ENCODE measurements around the gene QRICH1.

QRICH1 gene

DNA sequence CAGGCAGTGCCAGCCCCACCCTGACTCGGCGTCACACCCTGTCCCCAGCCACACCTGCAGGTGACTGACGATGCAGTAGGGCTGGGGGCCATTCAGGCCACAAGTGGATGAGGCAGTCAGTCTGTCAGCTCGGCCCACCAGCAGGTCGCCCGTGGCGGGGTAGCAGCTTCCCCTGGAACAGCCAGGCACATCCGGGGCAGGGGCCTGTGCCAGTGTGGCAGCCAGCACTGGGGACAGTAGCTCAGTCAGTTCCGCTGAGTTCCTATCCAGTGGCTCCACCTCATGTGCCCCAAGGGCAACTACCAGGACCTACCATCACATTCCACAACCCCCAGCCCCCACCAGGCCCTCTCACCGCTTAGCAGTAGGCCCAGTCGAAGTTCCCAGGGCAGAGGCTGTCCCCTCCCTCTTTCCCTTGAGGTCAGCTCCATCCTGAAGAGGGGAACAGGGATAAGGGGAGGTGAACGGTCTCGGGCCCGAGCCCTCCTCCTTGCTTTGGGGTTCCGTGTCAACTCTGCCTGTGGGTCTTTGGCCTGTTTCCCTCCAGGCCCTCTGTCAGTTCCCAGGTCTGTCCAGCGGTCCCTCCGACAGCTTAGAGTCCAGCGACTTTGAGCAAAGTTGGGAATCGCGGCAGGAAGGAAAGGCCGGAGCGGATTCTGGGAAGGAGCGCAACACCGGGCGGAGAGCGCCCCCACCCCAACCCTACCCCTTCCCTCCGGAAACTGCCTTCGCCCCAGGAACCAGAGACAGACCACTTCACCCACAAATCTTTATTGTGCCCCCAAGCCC, 38.8 kb upstream of the QRICH1 start, which contains the start of gene LAMB2:
Gene LAMB2 (minus strand): TSS at position 614 of the 789 bp plus-strand sequence. CDS start 183 bp downstream, at position 431.
- TF ChIP-seq FOXP2 (optimal IDR thresholded peaks at IDR 0.05; ENCODE audit: borderline replicate concordance, extremely low read depth, extremely low read length, insufficient read depth) (peak; percentile 24), SIN3A (IDR thresholded peaks at IDR 0.05; ENCODE audit: borderline replicate concordance, insufficient read depth, low read length) (no peak), POLR2AphosphoS5 (IDR thresholded peaks at IDR 0.05; ENCODE audit: low read depth, low read length) (0 out of 2 replicates have a peak, but pooled peaks have one; percentile 51)

DNA sequence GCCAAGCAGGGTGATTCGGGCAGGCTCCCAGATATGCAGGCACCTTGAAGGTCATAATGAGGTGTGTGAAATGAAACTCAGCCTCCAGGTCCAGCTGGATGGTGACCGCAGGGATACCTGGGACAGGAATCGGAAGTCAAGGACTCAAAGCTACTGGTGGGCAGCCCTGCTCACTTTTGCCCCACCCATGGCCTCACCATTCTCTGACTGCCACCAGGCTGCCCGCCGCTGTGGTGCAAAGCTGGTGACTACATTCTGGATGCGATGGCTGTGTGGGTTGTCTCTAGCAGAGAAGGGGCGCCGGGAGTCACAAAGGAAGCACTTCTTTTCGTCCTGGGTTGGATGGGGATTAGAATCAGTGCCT, 38.2 kb upstream of the QRICH1 start:
- TF ChIP-seq TAF1 (IDR thresholded peaks at IDR 0.05; ENCODE audit: borderline replicate concordance, insufficient read depth, low read length) (no peak), SIN3A (IDR thresholded peaks at IDR 0.05; ENCODE audit: borderline replicate concordance, insufficient read depth, low read length) (no peak), POLR2AphosphoS5 (IDR thresholded peaks at IDR 0.05; ENCODE audit: low read depth, low read length) (no peak), FOXP2 (optimal IDR thresholded peaks at IDR 0.05; ENCODE audit: borderline replicate concordance, extremely low read depth, extremely low read length, insufficient read depth) (no peak)
- TF ChIP-seq, protein P1, sequence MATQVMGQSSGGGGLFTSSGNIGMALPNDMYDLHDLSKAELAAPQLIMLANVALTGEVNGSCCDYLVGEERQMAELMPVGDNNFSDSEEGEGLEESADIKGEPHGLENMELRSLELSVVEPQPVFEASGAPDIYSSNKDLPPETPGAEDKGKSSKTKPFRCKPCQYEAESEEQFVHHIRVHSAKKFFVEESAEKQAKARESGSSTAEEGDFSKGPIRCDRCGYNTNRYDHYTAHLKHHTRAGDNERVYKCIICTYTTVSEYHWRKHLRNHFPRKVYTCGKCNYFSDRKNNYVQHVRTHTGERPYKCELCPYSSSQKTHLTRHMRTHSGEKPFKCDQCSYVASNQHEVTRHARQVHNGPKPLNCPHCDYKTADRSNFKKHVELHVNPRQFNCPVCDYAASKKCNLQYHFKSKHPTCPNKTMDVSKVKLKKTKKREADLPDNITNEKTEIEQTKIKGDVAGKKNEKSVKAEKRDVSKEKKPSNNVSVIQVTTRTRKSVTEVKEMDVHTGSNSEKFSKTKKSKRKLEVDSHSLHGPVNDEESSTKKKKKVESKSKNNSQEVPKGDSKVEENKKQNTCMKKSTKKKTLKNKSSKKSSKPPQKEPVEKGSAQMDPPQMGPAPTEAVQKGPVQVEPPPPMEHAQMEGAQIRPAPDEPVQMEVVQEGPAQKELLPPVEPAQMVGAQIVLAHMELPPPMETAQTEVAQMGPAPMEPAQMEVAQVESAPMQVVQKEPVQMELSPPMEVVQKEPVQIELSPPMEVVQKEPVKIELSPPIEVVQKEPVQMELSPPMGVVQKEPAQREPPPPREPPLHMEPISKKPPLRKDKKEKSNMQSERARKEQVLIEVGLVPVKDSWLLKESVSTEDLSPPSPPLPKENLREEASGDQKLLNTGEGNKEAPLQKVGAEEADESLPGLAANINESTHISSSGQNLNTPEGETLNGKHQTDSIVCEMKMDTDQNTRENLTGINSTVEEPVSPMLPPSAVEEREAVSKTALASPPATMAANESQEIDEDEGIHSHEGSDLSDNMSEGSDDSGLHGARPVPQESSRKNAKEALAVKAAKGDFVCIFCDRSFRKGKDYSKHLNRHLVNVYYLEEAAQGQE (IDR thresholded peaks at IDR 0.05; ENCODE audit: insufficient read depth in 1 of 2, low read depth in 2 of 2, low read length in 2 of 2): no peak

- no peak for TF ChIP-seq SIN3A (IDR thresholded peaks at IDR 0.05; ENCODE audit: borderline replicate concordance, insufficient read depth, low read length)
- TF ChIP-seq FOXP2 (optimal IDR thresholded peaks at IDR 0.05; ENCODE audit: borderline replicate concordance, extremely low read depth, extremely low read length, insufficient read depth): no peak
- TF ChIP-seq, protein P1 (IDR thresholded peaks at IDR 0.05; ENCODE audit: insufficient read depth in 1 of 2, low read depth in 2 of 2, low read length in 2 of 2): no peak
- no peak for TF ChIP-seq POLR2AphosphoS5 (IDR thresholded peaks at IDR 0.05; ENCODE audit: low read depth, low read length)
- no peak for TF ChIP-seq TAF1 (IDR thresholded peaks at IDR 0.05; ENCODE audit: borderline replicate concordance, insufficient read depth, low read length)
Observed at GRCh38 chr3:49131576-49131975, 37.7 kb upstream of the QRICH1 start.

DNA sequence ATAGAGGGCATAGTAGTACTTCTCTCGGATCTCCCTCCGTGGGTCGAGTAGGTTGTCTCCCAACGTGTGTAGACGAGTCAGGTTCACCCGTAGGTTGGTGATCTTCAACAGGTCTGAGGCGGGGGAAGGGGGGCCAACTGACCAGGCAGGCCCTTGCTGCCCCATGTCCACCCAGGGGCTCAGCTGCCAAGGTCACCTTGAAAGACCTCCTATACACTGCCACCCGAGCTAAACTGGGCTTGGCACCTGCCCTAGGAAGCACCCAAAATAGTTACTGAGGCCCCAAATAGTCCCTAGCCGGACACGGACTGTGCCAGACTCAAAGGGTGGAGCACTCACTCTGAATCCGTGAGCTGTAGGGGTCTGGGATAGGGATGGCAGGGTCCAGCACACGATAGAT, 37.2 kb upstream of the QRICH1 start:
- TF ChIP-seq, protein P1 (IDR thresholded peaks at IDR 0.05; ENCODE audit: insufficient read depth in 1 of 2, low read depth in 2 of 2, low read length in 2 of 2): no peak
- TF ChIP-seq TAF1 (IDR thresholded peaks at IDR 0.05; ENCODE audit: borderline replicate concordance, insufficient read depth, low read length): no peak
- TF ChIP-seq SIN3A (IDR thresholded peaks at IDR 0.05; ENCODE audit: borderline replicate concordance, insufficient read depth, low read length): no peak
- TF ChIP-seq POLR2AphosphoS5 (IDR thresholded peaks at IDR 0.05; ENCODE audit: low read depth, low read length): no peak
- no peak for TF ChIP-seq FOXP2 (optimal IDR thresholded peaks at IDR 0.05; ENCODE audit: borderline replicate concordance, extremely low read depth, extremely low read length, insufficient read depth)

- TF ChIP-seq SIN3A (IDR thresholded peaks at IDR 0.05; ENCODE audit: borderline replicate concordance, insufficient read depth, low read length) (no peak), TAF1 (IDR thresholded peaks at IDR 0.05; ENCODE audit: borderline replicate concordance, insufficient read depth, low read length) (no peak), FOXP2 (optimal IDR thresholded peaks at IDR 0.05; ENCODE audit: borderline replicate concordance, extremely low read depth, extremely low read length, insufficient read depth) (no peak), POLR2AphosphoS5 (IDR thresholded peaks at IDR 0.05; ENCODE audit: low read depth, low read length) (no peak)
- TF ChIP-seq, protein P1 (IDR thresholded peaks at IDR 0.05; ENCODE audit: insufficient read depth in 1 of 2, low read depth in 2 of 2, low read length in 2 of 2): no peak
Observed at GRCh38 chr3:49124991-49125670, 31.3 kb upstream of the QRICH1 start.
